Esophagus squamous epithelium (tissue), 5 donors: ENCODE measurements around the gene DCBLD1. TPM values are rescaled to one million over a fixed set of nuclear protein-coding genes. Genes with fewer than 3 reads are reported as not detected.
A peak's percentile ranks its signal among the peaks of the same experiment; 100 is the strongest.

Experiments used
- DNase-seq: peaks from one replicate; lab custom pipeline; 2025; lab: John Stamatoyannopoulos, UW
- H3K27ac ChIP-seq, 4 donors: fragments of 200-600 bp; sonication (generic); one replicate each; pipeline ENCODE4 v1.5.1; 2016 to 2019; ENCODE audit warnings: mild to moderate bottlenecking in 1 of 4
- H3K27me3 ChIP-seq, 4 donors: fragments of 200-600 bp; sonication (generic); 1 replicate in 3 of 4; 2 replicates in 1 of 4; pipeline versions ENCODE4 v1.5.1 to v1.6.0; 2017 to 2021; ENCODE audit warnings: antibody characterized with exemption in 1 of 4
- H3K36me3 ChIP-seq, 3 donors: fragments of 200-600 bp; sonication (generic); one replicate each; pipeline ENCODE4 v1.5.1; 2016 to 2019
- H3K4me1 ChIP-seq, 3 donors: fragments of 200-600 bp; sonication (generic); one replicate each; pipeline ENCODE4 v1.5.1; 2017 to 2019
- H3K4me3 ChIP-seq, 4 donors: fragments of 200-600 bp; sonication (generic); 1 replicate in 3 of 4; 2 replicates in 1 of 4; pipeline ENCODE4 v1.5.1; 2016 to 2019; ENCODE audit warnings: mild to moderate bottlenecking in 2 of 4, moderate library complexity in 1 of 4
- H3K9me3 ChIP-seq, 3 donors: fragments of 200-600 bp; sonication (generic); one replicate each; pipeline ENCODE4 v1.5.1; 2016 to 2019
- POLR2A ChIP-seq, 4 donors: fragments of 450-650 bp; IDR thresholded peaks; one replicate each; pipeline ENCODE4 v1.6.1; 2017; ENCODE audit warnings: antibody characterized with exemption in 4 of 4, mild to moderate bottlenecking in 4 of 4, moderate library complexity in 3 of 4
- WGBS, 2 donors: methylation state at CpG; one replicate each; pipeline ENCODE4 v1.1.5; 2018; 5-methylcytosine and 5-hydroxymethylcytosine counted together
- intact Hi-C: fragments of 100-400 bp; cut with DNase I; formaldehyde crosslinking; loops from one replicate; pipeline ENCODE4 v1.15.0; 2022
- total RNA-seq, 4 donors: library from RNA; depleted of rRNA; stranded (reverse); fragments of >200 nt; gene quantifications; one replicate each; pipeline ENCODE4 v1.1.0, GENCODE V29; 2016
- TF ChIP-seq, protein P1 (sequence below), 6 experiments: fragments of 450-650 bp in 4 of 6; fragments of 200-600 bp in 2 of 6; sonication (generic) in 2 of 6; IDR thresholded peaks; one replicate each; pipeline ENCODE4 v1.5.1; 2016 to 2019; ENCODE audit warnings: antibody characterized with exemption in 6 of 6, mild to moderate bottlenecking in 4 of 6, moderate library complexity in 4 of 6
- donor health status: DM: yes; HTN: yes; CAD: no.

Gene DCBLD1
- total RNA-seq, 4 donors from 2014 or later, result 6.7 to 19.1 (median 10.8) TPM

DNA sequence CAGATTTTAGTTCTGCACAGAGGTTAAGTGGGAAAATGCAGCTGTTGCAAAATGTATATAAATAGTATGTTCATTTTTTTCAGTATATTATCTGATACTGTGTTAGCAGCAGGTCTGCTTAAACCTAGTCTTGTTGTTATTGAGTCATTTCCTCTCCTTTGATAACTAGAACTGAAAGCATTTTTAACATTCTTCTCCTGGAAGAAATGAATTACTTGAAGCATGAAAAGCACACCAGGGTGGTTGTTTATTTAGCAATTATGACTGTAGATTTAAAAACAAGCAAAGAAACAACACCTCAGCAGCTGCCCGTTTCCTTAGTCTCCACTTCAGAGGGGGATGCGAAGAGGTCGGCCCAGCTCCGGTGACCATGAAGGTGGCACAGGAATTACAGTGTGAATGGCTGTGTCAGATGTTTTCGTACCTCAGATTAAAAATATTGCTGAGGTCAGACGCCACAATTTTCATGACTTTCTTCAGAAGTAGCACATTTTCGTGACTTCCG lies 66.4 kb downstream of the DCBLD1 start:
- no peak for DNase-seq
- intact Hi-C loops, result no loop called here

DNA sequence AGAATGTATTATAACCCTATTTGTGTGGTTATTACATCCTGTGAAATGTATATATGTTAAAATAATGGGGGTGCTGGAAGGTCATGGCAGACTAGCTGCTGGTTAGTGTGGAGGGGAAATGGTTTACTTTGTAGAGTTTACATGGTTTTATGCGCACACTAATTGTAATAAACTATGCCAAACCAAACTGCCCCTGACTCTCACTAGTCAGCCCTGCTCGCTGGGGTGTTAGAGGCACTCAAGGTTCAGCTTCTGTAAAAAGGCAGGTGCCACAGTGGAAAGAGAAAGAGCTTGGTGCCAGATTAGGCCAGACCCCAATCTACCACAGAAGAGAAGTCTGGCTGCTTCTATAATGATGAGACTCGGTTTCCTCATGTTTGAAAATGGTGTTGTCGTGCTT lies 67.1 kb downstream of the DCBLD1 start:
- no peaks in the 10 kb centered on the region for H3K9me3 ChIP-seq
- H3K27ac ChIP-seq, result no peak overlapping the region
- intact Hi-C loops, result loop anchor here (5.0 kb wide), 1 partner anchor 97 kb away; no protein-coding TSS in a partner anchor
- H3K4me3 ChIP-seq, result no peak overlapping the region
- no peak for DNase-seq
- 85 to 90% methylated on average over 4 of the region's 4 CpGs for WGBS, 2 donors
- TF ChIP-seq, protein P1, sequence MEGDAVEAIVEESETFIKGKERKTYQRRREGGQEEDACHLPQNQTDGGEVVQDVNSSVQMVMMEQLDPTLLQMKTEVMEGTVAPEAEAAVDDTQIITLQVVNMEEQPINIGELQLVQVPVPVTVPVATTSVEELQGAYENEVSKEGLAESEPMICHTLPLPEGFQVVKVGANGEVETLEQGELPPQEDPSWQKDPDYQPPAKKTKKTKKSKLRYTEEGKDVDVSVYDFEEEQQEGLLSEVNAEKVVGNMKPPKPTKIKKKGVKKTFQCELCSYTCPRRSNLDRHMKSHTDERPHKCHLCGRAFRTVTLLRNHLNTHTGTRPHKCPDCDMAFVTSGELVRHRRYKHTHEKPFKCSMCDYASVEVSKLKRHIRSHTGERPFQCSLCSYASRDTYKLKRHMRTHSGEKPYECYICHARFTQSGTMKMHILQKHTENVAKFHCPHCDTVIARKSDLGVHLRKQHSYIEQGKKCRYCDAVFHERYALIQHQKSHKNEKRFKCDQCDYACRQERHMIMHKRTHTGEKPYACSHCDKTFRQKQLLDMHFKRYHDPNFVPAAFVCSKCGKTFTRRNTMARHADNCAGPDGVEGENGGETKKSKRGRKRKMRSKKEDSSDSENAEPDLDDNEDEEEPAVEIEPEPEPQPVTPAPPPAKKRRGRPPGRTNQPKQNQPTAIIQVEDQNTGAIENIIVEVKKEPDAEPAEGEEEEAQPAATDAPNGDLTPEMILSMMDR (IDR thresholded peaks at IDR 0.05), result no peak
- TF ChIP-seq POLR2A (IDR thresholded peaks at IDR 0.05), result no peak
- no peaks in the 10 kb centered on the region for H3K27me3 ChIP-seq
- H3K36me3 ChIP-seq, result peaks cover 0 to 35% (median 0%) of the 10 kb centered on the region in 3 donors
- H3K4me1 ChIP-seq, result peaks cover 0 to 30% (median 0%) of the 10 kb centered on the region in 3 donors

More for the DNA sequence above, 66.4 kb downstream of the DCBLD1 start:
- TF ChIP-seq, protein P1 (IDR thresholded peaks at IDR 0.05), result no peak
- no peak for TF ChIP-seq POLR2A (IDR thresholded peaks at IDR 0.05)
- peaks cover 0 to 30% (median 0%) of the 10 kb centered on the region in 3 donors for H3K4me1 ChIP-seq
- peak overlapping the region in 1 of 4 donors; percentile 29 for H3K27ac ChIP-seq
- H3K27me3 ChIP-seq, result no peaks in the 10 kb centered on the region
- no peaks in the 10 kb centered on the region for H3K9me3 ChIP-seq
- H3K4me3 ChIP-seq, result peak overlapping the region in 2 of 4 donors; percentile 2 to 54
- 68 to 85% methylated on average over 8 of the region's 8 CpGs for WGBS, 2 donors
- peaks cover 0 to 41% (median 0%) of the 10 kb centered on the region in 3 donors for H3K36me3 ChIP-seq

DNA sequence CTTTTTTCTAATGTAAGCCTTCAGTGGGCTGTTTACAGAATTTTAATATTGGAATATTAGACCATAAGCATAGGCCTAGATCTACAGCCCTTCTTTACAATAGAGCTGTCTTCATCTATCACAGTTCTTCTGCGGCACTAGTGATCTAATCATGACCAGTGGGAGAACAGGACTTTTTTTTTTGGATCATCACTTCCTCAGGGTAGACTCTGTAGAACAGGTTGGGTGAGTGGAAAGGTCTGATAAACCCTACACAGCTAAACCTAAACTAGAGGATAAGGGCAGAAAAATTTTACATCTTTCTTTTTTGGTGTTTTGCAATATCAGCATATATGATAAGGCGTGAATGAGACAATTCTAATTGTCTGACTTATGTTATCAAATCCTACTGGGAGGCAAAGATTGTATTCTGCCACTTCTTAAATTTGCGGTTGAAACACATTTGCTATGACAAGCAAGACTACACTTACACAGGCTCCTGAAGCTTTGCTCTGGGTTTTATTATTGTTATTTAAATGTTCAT lies 67.7 kb downstream of the DCBLD1 start:
- intact Hi-C loops, result loop anchor here (5.0 kb wide), 1 partner anchor 98 kb away; no protein-coding TSS in a partner anchor

DNA sequence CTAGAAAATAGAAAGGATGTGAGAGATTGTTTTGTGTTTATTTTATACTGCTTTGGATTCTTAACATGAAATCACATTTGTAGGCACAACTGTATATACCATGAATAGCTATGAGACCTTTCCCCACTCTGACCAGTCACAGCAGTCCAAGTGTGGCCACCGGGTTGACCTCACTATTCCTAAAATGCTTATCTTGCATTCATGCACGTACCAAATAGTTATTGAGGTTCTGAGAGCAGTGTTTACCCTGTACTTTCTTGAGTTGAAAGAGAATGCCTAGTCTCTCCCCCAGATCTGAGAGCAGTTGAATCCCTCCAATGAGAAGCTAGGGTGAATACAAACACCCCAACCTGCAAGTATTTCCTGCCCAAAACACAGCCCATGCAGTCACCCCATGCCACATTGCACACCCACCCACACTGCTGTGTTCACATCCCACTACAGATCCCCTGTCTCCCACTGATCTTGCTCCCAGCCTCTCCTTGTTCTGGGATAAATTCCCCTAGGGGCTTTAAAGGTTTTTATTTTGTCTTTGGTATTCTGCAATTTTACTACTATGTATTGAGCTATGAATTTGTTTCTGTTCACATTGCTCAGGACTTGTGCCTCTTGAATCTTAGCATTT lies 68.3 kb downstream of the DCBLD1 start:
- Histone ChIP-seq H3K4me1 (peaks cover 0 to 33% (median 0%) of the 10 kb centered on the region in 3 donors), H3K9me3 (no peaks in the 10 kb centered on the region), H3K27ac (no peak overlapping the region), H3K27me3 (no peaks in the 10 kb centered on the region), H3K4me3 (no peak overlapping the region), H3K36me3 (peaks cover 0 to 24% (median 0%) of the 10 kb centered on the region in 3 donors)
- WGBS, 2 donors, result 78 to 85% methylated on average over 2 of the region's 2 CpGs
- intact Hi-C loops, result loop anchor here (5.0 kb wide), 1 partner anchor 98 kb away; no protein-coding TSS in a partner anchor
- no peak for TF ChIP-seq POLR2A (IDR thresholded peaks at IDR 0.05)
- TF ChIP-seq, protein P1 (IDR thresholded peaks at IDR 0.05), result no peak
- DNase-seq, result no peak

More for the DNA sequence above, 67.7 kb downstream of the DCBLD1 start:
- no peak overlapping the region for H3K27ac ChIP-seq
- no peaks in the 10 kb centered on the region for H3K9me3 ChIP-seq
- TF ChIP-seq POLR2A (IDR thresholded peaks at IDR 0.05), result no peak
- TF ChIP-seq, protein P1 (IDR thresholded peaks at IDR 0.05), result no peak
- H3K27me3 ChIP-seq, result no peaks in the 10 kb centered on the region
- H3K4me3 ChIP-seq, result no peak overlapping the region
- 64 to 84% methylated on average over 3 of the region's 3 CpGs for WGBS, 2 donors
- peaks cover 0 to 30% (median 0%) of the 10 kb centered on the region in 3 donors for H3K36me3 ChIP-seq
- peaks cover 0 to 30% (median 0%) of the 10 kb centered on the region in 3 donors for H3K4me1 ChIP-seq
- no peak for DNase-seq

DNA sequence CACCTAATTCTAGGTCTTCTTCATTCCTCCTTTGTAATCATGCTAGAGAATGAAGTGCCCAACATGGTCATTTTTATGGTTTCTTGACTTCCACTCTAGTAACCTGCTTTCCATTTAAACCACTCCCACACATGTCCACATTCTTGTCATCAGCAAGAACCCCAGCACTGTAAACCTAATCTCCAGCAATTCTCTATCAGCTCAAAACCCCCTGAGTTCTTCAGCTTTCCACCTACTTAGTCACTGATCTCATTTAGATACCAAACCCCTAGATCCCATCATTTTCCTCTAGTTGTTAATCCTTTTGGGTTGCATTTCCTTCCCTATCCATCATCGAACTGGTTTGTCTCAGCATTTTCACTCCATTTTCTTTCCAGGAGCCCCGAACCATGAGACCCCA lies 70.1 kb downstream of the DCBLD1 start:
- DNase-seq, result no peak
- H3K27ac ChIP-seq, result no peak overlapping the region
- peaks cover 0 to 35% (median 0%) of the 10 kb centered on the region in 3 donors for H3K4me1 ChIP-seq
- no peak for TF ChIP-seq POLR2A (IDR thresholded peaks at IDR 0.05)
- TF ChIP-seq, protein P1 (IDR thresholded peaks at IDR 0.05), result no peak
- WGBS, 2 donors, result 71 to 78% methylated on average over 2 of the region's 2 CpGs
- H3K27me3 ChIP-seq, result no peaks in the 10 kb centered on the region
- no peaks in the 10 kb centered on the region for H3K9me3 ChIP-seq
- intact Hi-C loops, result loop anchor here (5.0 kb wide), 1 partner anchor 100 kb away; no protein-coding TSS in a partner anchor
- H3K4me3 ChIP-seq, result no peak overlapping the region
- peaks cover 0 to 5% (median 0%) of the 10 kb centered on the region in 3 donors for H3K36me3 ChIP-seq
